CD8-positive, alpha-beta memory T cell (primary cell): ENCODE measurements around the gene CHST8. TPM values are rescaled to one million over a fixed set of nuclear protein-coding genes. Genes with fewer than 3 reads are reported as not detected.

Experiments used
- CTCF ChIA-PET: fragments of 350-600 bp; sonication (Branson Sonifier 250); formaldehyde crosslinking; loops from one replicate; lab custom pipeline; 2021; ENCODE audit warnings: antibody characterized with exemption; lab: Charles Lee
- POLR2A ChIA-PET: fragments of 350-600 bp; sonication (Branson Sonifier 250); formaldehyde crosslinking; loops from one replicate; lab custom pipeline; 2021; ENCODE audit warnings: antibody characterized with exemption; lab: Charles Lee
- DNase-seq, 5 donors: peaks; one replicate each; pipeline versions ENCODE4 v3.0.0 to v3.0.0-alpha.2; 2020 to 2022; ENCODE audit warnings: mixed read lengths in 1 of 5
- H3K27ac ChIP-seq: one replicate; pipeline ENCODE4 v1.7.0; 2013; ENCODE audit warnings: low read depth, mild to moderate bottlenecking, low read length, moderate library complexity
- H3K27me3 ChIP-seq: 2 replicates; pipeline ENCODE4 v1.7.0; 2013; ENCODE audit warnings: low read length, mild to moderate bottlenecking; ENCODE audit not compliant: insufficient read depth, poor library complexity, severe bottlenecking
- H3K36me3 ChIP-seq: 2 replicates; pipeline ENCODE4 v1.7.0; 2013; ENCODE audit warnings: mild to moderate bottlenecking, low read length, moderate library complexity; ENCODE audit not compliant: insufficient read depth
- H3K4me1 ChIP-seq: 2 replicates; pipeline ENCODE4 v1.7.0; 2013; ENCODE audit warnings: mild to moderate bottlenecking, low read length, moderate library complexity; ENCODE audit not compliant: insufficient read depth
- H3K4me3 ChIP-seq: 2 replicates; pipeline ENCODE4 v1.7.0; 2013; ENCODE audit warnings: mild to moderate bottlenecking, low read length
- H3K9me3 ChIP-seq: 2 replicates; pipeline ENCODE4 v1.7.0; 2013; ENCODE audit warnings: mild to moderate bottlenecking, low read length
- H3K27ac Mint-ChIP-seq, 8 donors: one replicate each; pipeline ENCODE4 v1.8.0; 2020 to 2021; ENCODE audit warnings: mixed read lengths in 8 of 8, mild to moderate bottlenecking in 6 of 8, inconsistent platforms in 3 of 8, moderate library complexity in 3 of 8
- H3K27me3 Mint-ChIP-seq, 2 donors: one replicate each; pipeline ENCODE4 v1.8.0; 2020 to 2021; ENCODE audit warnings: mixed read lengths in 2 of 2, mild to moderate bottlenecking in 1 of 2, moderate library complexity in 1 of 2
- H3K36me3 Mint-ChIP-seq, 3 donors: one replicate each; pipeline ENCODE4 v1.8.0; 2020 to 2021; ENCODE audit warnings: mixed read lengths in 3 of 3, inconsistent platforms in 1 of 3, mild to moderate bottlenecking in 1 of 3
- H3K4me1 Mint-ChIP-seq, 3 donors: one replicate each; pipeline ENCODE4 v1.8.0; 2020 to 2021; ENCODE audit warnings: mixed read lengths in 3 of 3, inconsistent platforms in 1 of 3, mild to moderate bottlenecking in 1 of 3
- H3K4me3 Mint-ChIP-seq, 7 donors: one replicate each; pipeline ENCODE4 v1.8.0; 2020 to 2021; ENCODE audit warnings: mixed read lengths in 7 of 7, mild to moderate bottlenecking in 6 of 7, moderate library complexity in 4 of 7, inconsistent platforms in 2 of 7
- H3K9me3 Mint-ChIP-seq, 5 donors: one replicate each; pipeline ENCODE4 v1.8.0; 2020 to 2022; ENCODE audit warnings: mixed read lengths in 5 of 5, mild to moderate bottlenecking in 3 of 5, moderate library complexity in 2 of 5, inconsistent platforms in 1 of 5
- polyA plus RNA-seq: library from polyadenylated mRNA; unstranded; fragments of 300-500 nt; fragmentation: Illumina TruSeq; gene quantifications from one replicate; pipeline ENCODE4 v1.2.3, GENCODE V29; 2021
- total RNA-seq, 2 experiments: library from RNA; stranded (reverse); gene quantifications; one replicate each; pipeline ENCODE4 v1.2.3, GENCODE V29; 2021

The CHST8 gene
- total and polyA plus RNA-seq, 3 experiments from 2014 or later, result not detected

GRCh38 chr19:33628921-33629825, 7.4 kb downstream of the CHST8 start:
- Histone ChIP-seq H3K9me3 (no peaks in the 10 kb centered on the region), H3K4me1 (no peaks in the 10 kb centered on the region), H3K36me3 (no peaks in the 10 kb centered on the region), H3K27ac (no peak overlapping the region), H3K4me3 (no peak overlapping the region), H3K27me3 (peaks cover 5% of the 10 kb centered on the region)
- Mint-ChIP-seq H3K36me3 (no peaks in the 10 kb centered on the region), H3K4me1 (no peaks in the 10 kb centered on the region), H3K9me3 (no peaks in the 10 kb centered on the region), H3K4me3 (no peak overlapping the region), H3K27me3 (peaks cover 18 to 41% of the 10 kb centered on the region in 2 donors), H3K27ac (no peak overlapping the region)
- no peak for DNase-seq
- POLR2A ChIA-PET, result no interaction called here
- CTCF ChIA-PET, result no interaction called here

GRCh38 chr19:33629826-33630375, 8.1 kb downstream of the CHST8 start:
- ChIA-PET CTCF (no interaction called here), POLR2A (no interaction called here)

GRCh38 chr19:33630880-33631608, 9.3 kb downstream of the CHST8 start:
- H3K36me3 ChIP-seq, result no peaks in the 10 kb centered on the region
- H3K9me3 Mint-ChIP-seq, result no peaks in the 10 kb centered on the region
- H3K4me1 ChIP-seq, result no peaks in the 10 kb centered on the region
- H3K27me3 Mint-ChIP-seq, result peaks cover 17 to 31% of the 10 kb centered on the region in 2 donors
- no peak overlapping the region for H3K4me3 Mint-ChIP-seq
- no peak overlapping the region for H3K27ac Mint-ChIP-seq
- H3K27me3 ChIP-seq, result no peaks in the 10 kb centered on the region
- DNase-seq, result no peak
- ChIA-PET POLR2A (no interaction called here), CTCF (no interaction called here)
- no peak overlapping the region for H3K4me3 ChIP-seq
- no peaks in the 10 kb centered on the region for H3K9me3 ChIP-seq
- no peak overlapping the region for H3K27ac ChIP-seq
- H3K36me3 Mint-ChIP-seq, result no peaks in the 10 kb centered on the region
- H3K4me1 Mint-ChIP-seq, result no peaks in the 10 kb centered on the region

More at GRCh38 chr19:33629826-33630375, 8.1 kb downstream of the CHST8 start:
- H3K4me1 Mint-ChIP-seq, result no peaks in the 10 kb centered on the region
- no peak overlapping the region for H3K27ac Mint-ChIP-seq
- H3K9me3 ChIP-seq, result no peaks in the 10 kb centered on the region
- H3K4me1 ChIP-seq, result no peaks in the 10 kb centered on the region
- H3K36me3 ChIP-seq, result no peaks in the 10 kb centered on the region
- no peaks in the 10 kb centered on the region for H3K36me3 Mint-ChIP-seq
- H3K27ac ChIP-seq, result no peak overlapping the region
- H3K9me3 Mint-ChIP-seq, result no peaks in the 10 kb centered on the region
- no peak overlapping the region for H3K4me3 Mint-ChIP-seq
- H3K27me3 ChIP-seq, result no peaks in the 10 kb centered on the region
- DNase-seq, result no peak
- H3K27me3 Mint-ChIP-seq, result peaks cover 15 to 34% of the 10 kb centered on the region in 2 donors
- no peak overlapping the region for H3K4me3 ChIP-seq

- H3K4me1 Mint-ChIP-seq, result no peaks in the 10 kb centered on the region
- Histone ChIP-seq H3K27me3 (no peaks in the 10 kb centered on the region), H3K4me1 (no peaks in the 10 kb centered on the region), H3K4me3 (no peak overlapping the region), H3K27ac (no peak overlapping the region), H3K9me3 (no peaks in the 10 kb centered on the region), H3K36me3 (no peaks in the 10 kb centered on the region)
- CTCF ChIA-PET, result no interaction called here
- peaks cover 15 to 27% of the 10 kb centered on the region in 2 donors for H3K27me3 Mint-ChIP-seq
- peaks cover 0 to 2% (median 0%) of the 10 kb centered on the region in 5 donors for H3K9me3 Mint-ChIP-seq
- no peaks in the 10 kb centered on the region for H3K36me3 Mint-ChIP-seq
- no peak overlapping the region for H3K27ac Mint-ChIP-seq
- no peak overlapping the region for H3K4me3 Mint-ChIP-seq
- DNase-seq, result no peak
- POLR2A ChIA-PET, result no interaction called here
Observed at GRCh38 chr19:33631609-33631973, 9.8 kb downstream of the CHST8 start.

GRCh38 chr19:33634361-33635091, 12.8 kb downstream of the CHST8 start:
- Histone ChIP-seq H3K9me3 (no peaks in the 10 kb centered on the region), H3K27ac (no peak overlapping the region), H3K27me3 (no peaks in the 10 kb centered on the region), H3K4me3 (no peak overlapping the region), H3K4me1 (no peaks in the 10 kb centered on the region), H3K36me3 (no peaks in the 10 kb centered on the region)
- POLR2A ChIA-PET, result no interaction called here
- CTCF ChIA-PET, result no interaction called here
- peaks cover 14 to 23% of the 10 kb centered on the region in 2 donors for H3K27me3 Mint-ChIP-seq
- H3K4me3 Mint-ChIP-seq, result no peak overlapping the region
- H3K9me3 Mint-ChIP-seq, result peaks cover 0 to 2% (median 0%) of the 10 kb centered on the region in 5 donors
- H3K36me3 Mint-ChIP-seq, result no peaks in the 10 kb centered on the region
- DNase-seq, result no peak
- no peaks in the 10 kb centered on the region for H3K4me1 Mint-ChIP-seq
- H3K27ac Mint-ChIP-seq, result no peak overlapping the region

- DNase-seq, result no peak
- Histone ChIP-seq H3K36me3 (no peaks in the 10 kb centered on the region), H3K27me3 (no peaks in the 10 kb centered on the region), H3K27ac (no peak overlapping the region), H3K9me3 (no peaks in the 10 kb centered on the region), H3K4me1 (no peaks in the 10 kb centered on the region), H3K4me3 (no peak overlapping the region)
- no peaks in the 10 kb centered on the region for H3K4me1 Mint-ChIP-seq
- peaks cover 12 to 21% of the 10 kb centered on the region in 2 donors for H3K27me3 Mint-ChIP-seq
- POLR2A ChIA-PET, result no interaction called here
- no peak overlapping the region for H3K27ac Mint-ChIP-seq
- H3K9me3 Mint-ChIP-seq, result peaks cover 0 to 2% (median 0%) of the 10 kb centered on the region in 5 donors
- CTCF ChIA-PET, result no interaction called here
- no peak overlapping the region for H3K4me3 Mint-ChIP-seq
- H3K36me3 Mint-ChIP-seq, result no peaks in the 10 kb centered on the region
Observed at GRCh38 chr19:33638167-33639034, 16.6 kb downstream of the CHST8 start.

- Histone ChIP-seq H3K4me3 (no peak overlapping the region), H3K27me3 (no peaks in the 10 kb centered on the region), H3K27ac (no peak overlapping the region), H3K9me3 (no peaks in the 10 kb centered on the region), H3K4me1 (no peaks in the 10 kb centered on the region), H3K36me3 (no peaks in the 10 kb centered on the region)
- no peak for DNase-seq
- no peak overlapping the region for H3K4me3 Mint-ChIP-seq
- H3K9me3 Mint-ChIP-seq, result peaks cover 0 to 2% (median 0%) of the 10 kb centered on the region in 5 donors
- H3K27me3 Mint-ChIP-seq, result peaks cover 11 to 20% of the 10 kb centered on the region in 2 donors
- no peaks in the 10 kb centered on the region for H3K36me3 Mint-ChIP-seq
- H3K4me1 Mint-ChIP-seq, result no peaks in the 10 kb centered on the region
- ChIA-PET POLR2A (no interaction called here), CTCF (no interaction called here)
- no peak overlapping the region for H3K27ac Mint-ChIP-seq
Observed at GRCh38 chr19:33639035-33639681, 17.4 kb downstream of the CHST8 start.
